ENCODE results near the gene FXYD1.

DNA sequence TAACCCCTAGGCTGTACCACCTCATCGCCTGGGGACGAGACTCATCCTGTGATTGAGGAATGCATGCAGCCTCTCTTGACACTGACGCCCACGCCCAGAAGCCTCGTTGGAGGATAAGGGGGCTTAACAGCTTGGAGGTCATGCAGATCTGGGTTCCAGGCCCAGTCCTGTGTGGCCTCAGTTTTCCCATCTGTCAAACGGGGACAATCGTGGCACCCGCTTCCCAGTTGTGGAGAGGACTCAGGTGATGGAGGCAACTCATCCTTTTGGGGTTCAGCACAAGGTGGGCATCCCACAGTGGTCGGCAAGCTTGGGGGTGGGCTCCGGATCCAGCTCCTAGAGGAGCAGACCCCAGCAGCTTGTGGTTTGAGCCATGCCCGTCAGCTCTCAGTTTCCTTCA lies 2.4 kb upstream of the FXYD1 start:
- TF ChIP-seq, protein P1, sequence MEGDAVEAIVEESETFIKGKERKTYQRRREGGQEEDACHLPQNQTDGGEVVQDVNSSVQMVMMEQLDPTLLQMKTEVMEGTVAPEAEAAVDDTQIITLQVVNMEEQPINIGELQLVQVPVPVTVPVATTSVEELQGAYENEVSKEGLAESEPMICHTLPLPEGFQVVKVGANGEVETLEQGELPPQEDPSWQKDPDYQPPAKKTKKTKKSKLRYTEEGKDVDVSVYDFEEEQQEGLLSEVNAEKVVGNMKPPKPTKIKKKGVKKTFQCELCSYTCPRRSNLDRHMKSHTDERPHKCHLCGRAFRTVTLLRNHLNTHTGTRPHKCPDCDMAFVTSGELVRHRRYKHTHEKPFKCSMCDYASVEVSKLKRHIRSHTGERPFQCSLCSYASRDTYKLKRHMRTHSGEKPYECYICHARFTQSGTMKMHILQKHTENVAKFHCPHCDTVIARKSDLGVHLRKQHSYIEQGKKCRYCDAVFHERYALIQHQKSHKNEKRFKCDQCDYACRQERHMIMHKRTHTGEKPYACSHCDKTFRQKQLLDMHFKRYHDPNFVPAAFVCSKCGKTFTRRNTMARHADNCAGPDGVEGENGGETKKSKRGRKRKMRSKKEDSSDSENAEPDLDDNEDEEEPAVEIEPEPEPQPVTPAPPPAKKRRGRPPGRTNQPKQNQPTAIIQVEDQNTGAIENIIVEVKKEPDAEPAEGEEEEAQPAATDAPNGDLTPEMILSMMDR (IDR thresholded peaks at IDR 0.05; ENCODE audit: extremely low read depth in 1 of 2, insufficient read depth in 1 of 2, low read depth in 1 of 2, low read length in 2 of 2): no peak
- TF ChIP-seq, protein P2, sequence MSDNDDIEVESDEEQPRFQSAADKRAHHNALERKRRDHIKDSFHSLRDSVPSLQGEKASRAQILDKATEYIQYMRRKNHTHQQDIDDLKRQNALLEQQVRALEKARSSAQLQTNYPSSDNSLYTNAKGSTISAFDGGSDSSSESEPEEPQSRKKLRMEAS (IDR thresholded peaks at IDR 0.05; ENCODE audit: insufficient read depth, insufficient read length): no peak
- TF ChIP-seq EZH2 (IDR thresholded peaks at IDR 0.05; ENCODE audit: borderline replicate concordance, low read depth, low read length, severe bottlenecking) (no peak), POLR2A (IDR thresholded peaks at IDR 0.05; ENCODE audit: low read depth, low read length) (no peak), POLR2AphosphoS5 (IDR thresholded peaks at IDR 0.05; ENCODE audit: insufficient read depth, low read depth, low read length) (no peak)
